Stimulated activated CD8-positive, alpha-beta memory T cell treated with anti-CD3 and anti-CD28 coated beads, Interleukin-15, amount 100 ng/mL, for 24 hours (primary cell): ENCODE data around the gene CDH23.

Experiments used
- DNase-seq: peaks from one replicate; pipeline ENCODE4 v3.0.0-alpha.2; 2020; ENCODE audit warnings: low read depth

CDH23 gene

GRCh38 chr10:71467161-71467560, 70.4 kb downstream of the CDH23 start:
- no peak for DNase-seq

- no peak for DNase-seq
Observed at GRCh38 chr10:71467569-71468362, 71.0 kb downstream of the CDH23 start.

- no peak for DNase-seq
Observed at GRCh38 chr10:71468363-71469094, 71.8 kb downstream of the CDH23 start.

- DNase-seq: no peak
Observed at GRCh38 chr10:71471006-71471405, 74.3 kb downstream of the CDH23 start.

GRCh38 chr10:71471957-71472365, 75.2 kb downstream of the CDH23 start:
- no peak for DNase-seq

- no peak for DNase-seq
Observed at GRCh38 chr10:71472466-71472865, 75.7 kb downstream of the CDH23 start.

GRCh38 chr10:71472912-71473311, 76.2 kb downstream of the CDH23 start:
- no peak for DNase-seq

GRCh38 chr10:71473671-71474599, 77.2 kb downstream of the CDH23 start:
- no peak for DNase-seq

GRCh38 chr10:71474702-71475242, 78.1 kb downstream of the CDH23 start:
- no peak for DNase-seq

- DNase-seq: no peak
Observed at GRCh38 chr10:71475243-71475871, 78.6 kb downstream of the CDH23 start.

GRCh38 chr10:71476228-71477011, 79.7 kb downstream of the CDH23 start:
- no peak for DNase-seq

- DNase-seq: no peak
Observed at GRCh38 chr10:71478173-71478572, 81.5 kb downstream of the CDH23 start.

- no peak for DNase-seq
Observed at GRCh38 chr10:71478813-71479365, 82.2 kb downstream of the CDH23 start.

GRCh38 chr10:71479831-71480230, 83.1 kb downstream of the CDH23 start:
- DNase-seq: no peak

- no peak for DNase-seq
Observed at GRCh38 chr10:71480662-71481061, 83.9 kb downstream of the CDH23 start.

GRCh38 chr10:71481746-71482410, 85.2 kb downstream of the CDH23 start:
- no peak for DNase-seq

- no peak for DNase-seq
Observed at GRCh38 chr10:71482620-71483019, 85.9 kb downstream of the CDH23 start.

- DNase-seq: no peak
Observed at GRCh38 chr10:71483135-71483534, 86.4 kb downstream of the CDH23 start.

GRCh38 chr10:71483885-71484751, 87.4 kb downstream of the CDH23 start:
- DNase-seq: no peak
